Duodenal mucosa (tissue), 2 donors: ENCODE data around the gene SLC23A3.

ENCODE experiments used
- H3K27ac ChIP-seq: one replicate; pipeline ENCODE4 v1.7.0; 2013; ENCODE audit warnings: low read depth, low read length
- H3K27me3 ChIP-seq, 2 donors: one replicate each; pipeline ENCODE4 v1.7.0; 2013; ENCODE audit warnings: low read length in 2 of 2, control low read depth in 1 of 2; ENCODE audit not compliant: insufficient read depth in 2 of 2, control insufficient read depth in 1 of 2
- H3K36me3 ChIP-seq, 2 donors: one replicate each; pipeline ENCODE4 v1.7.0; 2013; ENCODE audit warnings: low read length in 2 of 2, control low read depth in 1 of 2; ENCODE audit not compliant: insufficient read depth in 2 of 2, control insufficient read depth in 1 of 2
- H3K4me1 ChIP-seq, 2 donors: one replicate each; pipeline ENCODE4 v1.7.0; 2013; ENCODE audit warnings: low read length in 2 of 2, control low read depth in 1 of 2; ENCODE audit not compliant: insufficient read depth in 2 of 2, control insufficient read depth in 1 of 2
- H3K4me3 ChIP-seq, 2 donors: one replicate each; pipeline ENCODE4 v1.7.0; 2013; ENCODE audit warnings: low read length in 2 of 2, low read depth in 1 of 2
- H3K9ac ChIP-seq, 2 donors: one replicate each; pipeline ENCODE4 v1.7.0; 2013; ENCODE audit warnings: low read length in 2 of 2, low read depth in 1 of 2
- H3K9me3 ChIP-seq, 2 donors: one replicate each; pipeline ENCODE4 v1.7.0; 2013; ENCODE audit warnings: low read length in 2 of 2, control low read depth in 1 of 2; ENCODE audit not compliant: control insufficient read depth in 1 of 2

The SLC23A3 gene

GRCh38 chr2:219175928-219176817 is 6.3 kb upstream of the SLC23A3 start:
- Histone ChIP-seq H3K9ac (peak overlapping the region; percentile 95 to 98), H3K36me3 (peaks cover 31 to 56% of the 10 kb centered on the region in 2 donors), H3K4me3 (peak overlapping the region; percentile 95), H3K9me3 (no peaks in the 10 kb centered on the region), H3K27me3 (no peaks in the 10 kb centered on the region), H3K27ac (peak overlapping the region; percentile 100), H3K4me1 (peaks cover 29% of the 10 kb centered on the region in 2 donors)

- H3K27ac ChIP-seq = no peak overlapping the region
- peaks cover 24 to 49% of the 10 kb centered on the region in 2 donors for H3K36me3 ChIP-seq
- peak overlapping the region; percentile 95 to 98 for H3K9ac ChIP-seq
- H3K27me3 ChIP-seq = no peaks in the 10 kb centered on the region
- H3K4me1 ChIP-seq = peaks cover 35% of the 10 kb centered on the region in 2 donors
- H3K4me3 ChIP-seq = peak overlapping the region; percentile 95
- no peaks in the 10 kb centered on the region for H3K9me3 ChIP-seq
These were observed 5.7 kb upstream of the SLC23A3 start for GRCh38 chr2:219175486-219175885.

- Histone ChIP-seq H3K4me1 (peaks cover 35 to 42% of the 10 kb centered on the region in 2 donors), H3K36me3 (peaks cover 21 to 42% of the 10 kb centered on the region in 2 donors), H3K9ac (no peak overlapping the region), H3K4me3 (no peak overlapping the region), H3K27me3 (no peaks in the 10 kb centered on the region), H3K9me3 (no peaks in the 10 kb centered on the region), H3K27ac (no peak overlapping the region)
These were observed 5.0 kb upstream of the SLC23A3 start for GRCh38 chr2:219174801-219175200.

DNA sequence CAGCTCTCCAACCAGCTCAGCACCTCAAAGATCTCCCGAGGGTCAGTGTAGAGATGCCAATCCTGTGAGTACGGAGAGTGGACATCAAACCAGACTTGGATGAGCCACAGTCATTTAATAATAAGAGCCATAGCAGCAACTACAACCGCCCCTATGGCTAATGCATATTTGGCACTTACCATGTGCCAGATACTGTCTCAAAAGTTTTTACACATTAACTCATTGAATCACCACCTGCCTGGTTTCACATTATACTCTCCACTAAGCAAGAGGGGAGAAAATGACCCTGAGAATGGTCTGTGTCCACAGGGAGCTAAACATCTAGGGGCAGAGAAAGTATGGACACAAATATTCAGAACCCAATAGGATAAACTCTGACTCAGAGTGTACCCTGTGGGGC is 4.3 kb upstream of the SLC23A3 start:
- Histone ChIP-seq H3K27me3 (no peaks in the 10 kb centered on the region), H3K4me3 (no peak overlapping the region), H3K4me1 (peaks cover 35 to 42% of the 10 kb centered on the region in 2 donors), H3K36me3 (peaks cover 21 to 39% of the 10 kb centered on the region in 2 donors), H3K9me3 (no peaks in the 10 kb centered on the region), H3K27ac (no peak overlapping the region), H3K9ac (no peak overlapping the region)

DNA sequence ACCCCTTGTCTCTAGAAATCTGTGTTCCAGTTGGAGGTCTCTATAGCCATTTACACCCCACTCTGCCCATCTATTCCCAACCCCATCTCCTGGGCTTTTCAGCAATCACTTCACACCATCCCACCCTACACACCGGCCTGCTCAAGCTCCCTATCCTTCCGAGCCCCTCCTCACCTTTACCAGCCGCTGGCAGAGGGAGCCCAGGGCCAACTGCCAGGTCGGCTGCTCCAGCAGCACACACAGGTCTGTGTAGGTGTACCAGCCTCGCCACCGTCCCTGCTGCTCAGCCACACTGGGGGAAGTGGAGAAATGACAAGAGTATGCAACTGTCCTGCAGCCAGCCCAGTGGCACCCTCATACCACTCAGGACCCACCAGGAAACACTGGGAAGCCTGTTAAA is 3.3 kb upstream of the SLC23A3 start:
- no peaks in the 10 kb centered on the region for H3K9me3 ChIP-seq
- no peak overlapping the region for H3K27ac ChIP-seq
- no peak overlapping the region for H3K9ac ChIP-seq
- H3K4me1 ChIP-seq = peaks cover 34 to 46% of the 10 kb centered on the region in 2 donors
- H3K27me3 ChIP-seq = no peaks in the 10 kb centered on the region
- peaks cover 21 to 39% of the 10 kb centered on the region in 2 donors for H3K36me3 ChIP-seq
- no peak overlapping the region for H3K4me3 ChIP-seq

DNA sequence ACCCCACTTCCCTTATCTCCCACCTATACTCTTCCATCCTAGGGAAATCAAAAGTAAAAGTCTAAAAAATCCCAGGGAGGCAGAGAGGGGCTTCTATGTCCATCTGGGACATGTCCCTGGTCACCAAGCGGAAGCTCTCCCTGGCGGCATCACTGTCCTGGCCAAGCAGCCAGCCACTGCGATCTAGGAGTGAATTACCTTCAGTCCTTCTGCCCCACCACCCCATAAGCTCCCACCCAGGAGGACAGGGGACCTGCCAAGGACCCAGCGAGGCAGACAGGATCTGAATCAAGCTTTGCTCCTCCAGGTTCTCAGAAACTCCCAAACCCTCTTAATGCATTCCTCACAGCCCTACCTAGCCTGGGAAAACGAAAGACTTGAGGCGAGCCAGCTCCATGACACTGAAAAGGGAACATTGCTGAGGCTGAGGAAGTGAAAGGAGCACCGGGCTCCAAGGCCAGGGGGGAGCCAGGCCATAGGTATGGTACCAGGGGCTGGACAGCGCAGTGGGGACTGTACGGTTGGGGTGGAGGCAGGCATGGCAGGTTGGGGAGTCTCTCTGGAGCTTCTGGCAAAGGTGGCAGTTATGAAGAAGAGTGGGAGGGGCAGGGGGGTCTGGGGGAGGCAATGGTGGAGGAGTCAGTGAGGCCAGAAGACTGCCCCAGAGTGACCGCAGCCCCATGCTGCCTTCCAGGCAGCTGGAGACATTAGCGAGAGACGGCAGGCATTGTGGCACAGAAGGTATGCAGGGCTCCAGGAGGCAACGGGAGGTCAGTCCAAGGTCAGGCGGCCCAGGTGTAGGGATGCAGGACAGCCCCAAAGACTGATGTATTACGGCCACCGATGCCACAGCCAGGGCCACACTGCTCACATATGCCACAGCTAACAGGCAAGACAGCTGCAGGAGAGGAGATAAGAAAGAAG is 2.7 kb upstream of the SLC23A3 start:
- Histone ChIP-seq H3K27me3 (no peaks in the 10 kb centered on the region), H3K4me3 (no peak overlapping the region), H3K9ac (no peak overlapping the region), H3K36me3 (peaks cover 21 to 39% of the 10 kb centered on the region in 2 donors), H3K9me3 (no peaks in the 10 kb centered on the region), H3K4me1 (peaks cover 32 to 47% of the 10 kb centered on the region in 2 donors), H3K27ac (no peak overlapping the region)

- H3K4me1 ChIP-seq = peaks cover 28 to 47% of the 10 kb centered on the region in 2 donors
- H3K4me3 ChIP-seq = no peak overlapping the region
- no peak overlapping the region for H3K9ac ChIP-seq
- H3K36me3 ChIP-seq = peaks cover 21 to 43% of the 10 kb centered on the region in 2 donors
- H3K9me3 ChIP-seq = no peaks in the 10 kb centered on the region
- no peaks in the 10 kb centered on the region for H3K27me3 ChIP-seq
- no peak overlapping the region for H3K27ac ChIP-seq
These were observed 1.4 kb upstream of the SLC23A3 start for GRCh38 chr2:219171231-219171651.

DNA sequence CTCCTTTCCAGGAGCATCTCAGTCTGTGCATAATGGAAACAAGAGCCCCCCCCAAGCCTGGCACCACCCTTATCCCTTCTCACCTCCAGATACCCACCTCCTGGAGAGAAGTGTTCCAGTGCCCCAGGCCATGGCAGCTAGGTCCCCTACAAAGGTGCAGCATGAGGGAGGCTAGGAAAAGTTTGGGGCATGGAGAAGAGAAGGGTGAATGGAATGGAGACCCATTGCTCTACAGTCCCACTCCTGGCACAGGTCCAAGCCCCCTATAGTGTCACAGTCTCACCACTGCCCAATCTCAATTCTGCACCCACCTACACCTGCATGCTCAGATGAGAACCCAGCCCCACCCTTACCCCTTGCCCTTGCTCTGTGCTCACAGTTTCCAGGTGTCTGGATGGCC is 897 bp downstream of the SLC23A3 start:
- H3K27ac ChIP-seq = no peak overlapping the region
- H3K4me1 ChIP-seq = peaks cover 20 to 35% of the 10 kb centered on the region in 2 donors
- H3K9ac ChIP-seq = no peak overlapping the region
- peaks cover 11 to 32% of the 10 kb centered on the region in 2 donors for H3K36me3 ChIP-seq
- H3K27me3 ChIP-seq = no peaks in the 10 kb centered on the region
- H3K9me3 ChIP-seq = no peaks in the 10 kb centered on the region
- peak overlapping the region in 1 of 2 donors; percentile 28 for H3K4me3 ChIP-seq

DNA sequence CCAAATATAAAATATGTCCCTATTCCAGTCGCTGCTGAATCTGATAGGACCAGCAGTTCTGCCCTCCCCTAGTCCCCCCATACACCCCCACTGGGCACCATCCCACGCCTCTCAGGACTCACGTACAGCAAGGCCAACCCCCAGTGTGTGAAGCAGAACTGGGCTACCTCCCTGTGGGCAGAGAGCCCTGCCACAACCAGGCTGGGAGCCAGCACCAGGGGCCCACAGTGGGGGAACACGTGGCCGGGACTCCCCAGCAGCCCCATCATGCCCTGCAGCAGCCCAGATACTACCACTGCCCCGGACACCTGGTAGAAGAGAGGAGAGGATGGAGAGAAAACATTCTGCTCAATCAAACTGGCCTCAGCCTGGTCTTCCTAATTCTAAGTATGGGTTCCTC is 1.3 kb downstream of the SLC23A3 start:
- Histone ChIP-seq H3K9me3 (no peaks in the 10 kb centered on the region), H3K9ac (no peak overlapping the region), H3K27ac (no peak overlapping the region), H3K27me3 (no peaks in the 10 kb centered on the region), H3K4me1 (peaks cover 20 to 35% of the 10 kb centered on the region in 2 donors), H3K4me3 (no peak overlapping the region), H3K36me3 (peaks cover 8 to 27% of the 10 kb centered on the region in 2 donors)

- Histone ChIP-seq H3K36me3 (peaks cover 4 to 22% of the 10 kb centered on the region in 2 donors), H3K27me3 (no peaks in the 10 kb centered on the region), H3K9ac (no peak overlapping the region), H3K4me1 (peaks cover 20 to 33% of the 10 kb centered on the region in 2 donors), H3K27ac (no peak overlapping the region), H3K9me3 (no peaks in the 10 kb centered on the region), H3K4me3 (no peak overlapping the region)
These were observed 1.8 kb downstream of the SLC23A3 start for GRCh38 chr2:219167997-219168396.
